ENCODE measurements around the gene FES. TPM values are rescaled to one million over a fixed set of nuclear protein-coding genes. Genes with fewer than 3 reads are reported as not detected.

The FES gene
- total and polyA plus RNA-seq, 10 of the 15 experiments (the other 5 are each of a cell fraction or from before 2014, with no cell fraction given), result 0.07 to 23.9 (median 9.9) TPM

DNA sequence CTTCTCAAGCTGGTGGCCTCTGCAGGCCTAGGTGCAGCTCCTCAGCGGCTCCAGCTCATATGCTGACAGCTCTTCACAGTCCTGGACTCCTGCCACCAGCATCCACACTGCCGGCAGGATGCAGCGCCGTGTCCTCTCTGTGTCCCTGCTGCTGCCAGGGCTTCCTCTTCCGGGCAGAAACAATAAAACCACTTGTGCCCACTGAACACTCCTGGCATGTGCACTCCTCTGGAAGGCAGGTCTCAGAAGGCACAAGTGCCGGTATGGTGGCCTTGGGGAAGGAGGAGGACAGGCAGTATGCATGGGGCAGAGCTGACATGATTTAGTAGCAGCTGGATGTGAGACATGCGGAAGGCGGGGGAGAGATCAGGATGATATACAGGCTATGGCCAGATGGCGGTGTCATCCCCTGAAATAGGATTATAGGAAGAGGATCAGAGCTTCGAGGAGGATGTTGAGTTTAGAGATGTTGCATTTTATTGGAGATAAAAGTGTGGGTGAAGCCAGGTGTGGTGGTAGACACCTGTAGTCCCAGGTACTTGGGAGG is 11.3 kb downstream of the FES start:
- FAIRE-seq (no peak), ATAC-seq (no peak), DNase-seq (ENCODE audit: low read depth, low spot score) (no peak)
- SMC1A ChIA-PET (ENCODE audit: uncharacterized antibody, unreplicated experiment), result interaction anchor here (1.1 to 12.3 kb wide), 5 partner anchors 10 to 248 kb away, joined by 3 to 225 read pairs (median 4); partner anchors contain the start of genes HDDC3 and UNC45A
- POLR2A ChIA-PET, result interaction anchor here (5.4 kb wide), 1 partner anchor 35 kb away, joined by 29 read pairs; the partner anchor contains the start of gene HDDC3
- H3K4me2 ChIP-seq (ENCODE audit: control insufficient read depth, insufficient read depth), result no peak overlapping the region
- H3K4me3 ChIP-seq, result no peak overlapping the region
- no peaks in the 10 kb centered on the region for H3K27me3 ChIP-seq (replicated peaks in 1 of 2; ENCODE audit: control insufficient read depth in 2 of 2, insufficient read depth in 2 of 2, low read length in 1 of 2)
- H3K9me3 ChIP-seq (replicated peaks; ENCODE audit: control insufficient read depth, insufficient read depth, low read length), result no peaks in the 10 kb centered on the region
- no TSS peak for BruUV-seq (replicated peaks)
- H3K36me3 ChIP-seq (ENCODE audit: control insufficient read depth in 2 of 2, insufficient read depth in 2 of 2, low read length in 1 of 2), result no peaks in the 10 kb centered on the region; a peak in 2 of 4 replicates
- no peak overlapping the region for H2AFZ ChIP-seq (ENCODE audit: control insufficient read depth, low read depth, low read length)
- in situ Hi-C loops (cut with MboI), result no loop called here
- RAD21 ChIA-PET (ENCODE audit: unreplicated experiment), result interaction anchor here (0.6 to 5.0 kb wide), 5 partner anchors 10 to 248 kb away, joined by 3 to 58 read pairs (median 7); partner anchors contain the start of genes HDDC3 and UNC45A
- no peak overlapping the region for H3K9ac ChIP-seq (ENCODE audit: control insufficient read depth, insufficient read depth, low read length)
- no peak overlapping the region for H3K27ac ChIP-seq (ENCODE audit: control insufficient read depth, insufficient read depth)
- intact Hi-C loops (cut with micrococcal nuclease; ENCODE audit: unreplicated experiment), result no loop called here
- H4K20me1 ChIP-seq (ENCODE audit: control insufficient read depth, insufficient read depth), result no peaks in the 10 kb centered on the region
- CTCF ChIA-PET, result interaction anchor here (0.7 to 15.1 kb wide), 4 partner anchors 10 to 248 kb away, joined by 3 to 480 read pairs (median 18); partner anchors contain the start of genes BLM, HDDC3 and UNC45A
- no peaks in the 10 kb centered on the region for H3K79me2 ChIP-seq (ENCODE audit: control insufficient read depth, insufficient read depth, low read length)
- peaks cover 17% of the 10 kb centered on the region for H3K4me1 ChIP-seq (ENCODE audit: control insufficient read depth, insufficient read depth, low read length)
- TF ChIP-seq BCL11A (IDR thresholded peaks at IDR 0.05; ENCODE audit: low read depth, low read length), result no peak
- TF ChIP-seq BACH1 (IDR thresholded peaks at IDR 0.05; ENCODE audit: borderline replicate concordance), result no peak
- no peak for TF ChIP-seq RAD51 (IDR thresholded peaks at IDR 0.05)
- no peak for TF ChIP-seq JUND (IDR thresholded peaks at IDR 0.05; ENCODE audit: low read depth, low read length)
- no peak for TF ChIP-seq POU2F2 (IDR thresholded peaks at IDR 0.05; ENCODE audit: borderline replicate concordance, low read depth, low read length)
- no peak for TF ChIP-seq NBN (IDR thresholded peaks at IDR 0.05)
- no peak for TF ChIP-seq ZNF207 (IDR thresholded peaks at IDR 0.05; ENCODE audit: borderline replicate concordance)
- no peak for TF ChIP-seq ZNF622 (IDR thresholded peaks at IDR 0.05)
- TF ChIP-seq CHD1 (IDR thresholded peaks at IDR 0.05; ENCODE audit: low read depth, low read length), result no peak
- TF ChIP-seq JUNB (IDR thresholded peaks at IDR 0.05), result no peak
- TF ChIP-seq, protein P1, sequence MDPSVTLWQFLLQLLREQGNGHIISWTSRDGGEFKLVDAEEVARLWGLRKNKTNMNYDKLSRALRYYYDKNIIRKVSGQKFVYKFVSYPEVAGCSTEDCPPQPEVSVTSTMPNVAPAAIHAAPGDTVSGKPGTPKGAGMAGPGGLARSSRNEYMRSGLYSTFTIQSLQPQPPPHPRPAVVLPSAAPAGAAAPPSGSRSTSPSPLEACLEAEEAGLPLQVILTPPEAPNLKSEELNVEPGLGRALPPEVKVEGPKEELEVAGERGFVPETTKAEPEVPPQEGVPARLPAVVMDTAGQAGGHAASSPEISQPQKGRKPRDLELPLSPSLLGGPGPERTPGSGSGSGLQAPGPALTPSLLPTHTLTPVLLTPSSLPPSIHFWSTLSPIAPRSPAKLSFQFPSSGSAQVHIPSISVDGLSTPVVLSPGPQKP (IDR thresholded peaks at IDR 0.05; ENCODE audit: low read depth, low read length), result no peak
- TF ChIP-seq NFYA (IDR thresholded peaks at IDR 0.05; ENCODE audit: borderline replicate concordance, low read depth, low read length), result no peak
- TF ChIP-seq CHD4 (IDR thresholded peaks at IDR 0.05), result no peak
- no peak for TF ChIP-seq NR2C2 (IDR thresholded peaks at IDR 0.05; ENCODE audit: borderline replicate concordance, control insufficient read depth, insufficient read length, low read depth)
- TF ChIP-seq MEF2B (IDR thresholded peaks at IDR 0.05; ENCODE audit: partially characterized antibody, poor library complexity, severe bottlenecking), result no peak
- TF ChIP-seq, protein P2, sequence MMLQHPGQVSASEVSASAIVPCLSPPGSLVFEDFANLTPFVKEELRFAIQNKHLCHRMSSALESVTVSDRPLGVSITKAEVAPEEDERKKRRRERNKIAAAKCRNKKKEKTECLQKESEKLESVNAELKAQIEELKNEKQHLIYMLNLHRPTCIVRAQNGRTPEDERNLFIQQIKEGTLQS (IDR thresholded peaks at IDR 0.05; ENCODE audit: borderline replicate concordance, extremely low read depth, low read depth, low read length), result no peak
- TF ChIP-seq, protein P3, sequence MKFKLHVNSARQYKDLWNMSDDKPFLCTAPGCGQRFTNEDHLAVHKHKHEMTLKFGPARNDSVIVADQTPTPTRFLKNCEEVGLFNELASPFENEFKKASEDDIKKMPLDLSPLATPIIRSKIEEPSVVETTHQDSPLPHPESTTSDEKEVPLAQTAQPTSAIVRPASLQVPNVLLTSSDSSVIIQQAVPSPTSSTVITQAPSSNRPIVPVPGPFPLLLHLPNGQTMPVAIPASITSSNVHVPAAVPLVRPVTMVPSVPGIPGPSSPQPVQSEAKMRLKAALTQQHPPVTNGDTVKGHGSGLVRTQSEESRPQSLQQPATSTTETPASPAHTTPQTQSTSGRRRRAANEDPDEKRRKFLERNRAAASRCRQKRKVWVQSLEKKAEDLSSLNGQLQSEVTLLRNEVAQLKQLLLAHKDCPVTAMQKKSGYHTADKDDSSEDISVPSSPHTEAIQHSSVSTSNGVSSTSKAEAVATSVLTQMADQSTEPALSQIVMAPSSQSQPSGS (IDR thresholded peaks at IDR 0.05; ENCODE audit: low read length), result no peak
- TF ChIP-seq SREBF2 (IDR thresholded peaks at IDR 0.05; ENCODE audit: low read length), result no peak
- over 99% methylated on average over 10 of the region's 10 CpGs for WGBS (ENCODE audit: insufficient coverage, insufficient replicate concordance, low lambda C conversion rate, missing lambda C conversion rate)

Measured in GM12878 (cell line).